Measurements from ENCODE around the gene SLC6A7.

GRCh38 chr5:150152636-150153462 is 37.0 kb upstream of the SLC6A7 start:
- TF ChIP-seq CTCF (IDR thresholded peaks at IDR 0.05), result no peak
- no peak for TF ChIP-seq POLR2A (IDR thresholded peaks at IDR 0.05)
